OCI-LY1 (cell line): ENCODE data around the gene C17orf100.

Source experiments
- H2AFZ ChIP-seq: fragments of 200-600 bp; sonication (generic), shearing (Covaris generic); 2 replicates; pipeline ENCODE4 v1.6.0; 2014; ENCODE audit warnings: antibody characterized with exemption, mild to moderate bottlenecking, low read length
- H3F3A ChIP-seq: fragments of 200-600 bp; sonication (generic), shearing (Covaris generic); 2 replicates; pipeline ENCODE4 v1.6.0; 2014; ENCODE audit warnings: mild to moderate bottlenecking, antibody characterized with exemption, low read length, moderate library complexity; ENCODE audit not compliant: insufficient read depth
- H3K27ac ChIP-seq: fragments of 200-600 bp; sonication (generic); 2 replicates; pipeline ENCODE4 v1.5.1; 2014; ENCODE audit warnings: low read length, mixed run types, mild to moderate bottlenecking, low read depth; ENCODE audit not compliant: poor library complexity, severe bottlenecking
- H3K27me3 ChIP-seq: fragments of 200-600 bp; sonication (generic); 2 replicates; pipeline ENCODE4 v1.6.0; 2014; ENCODE audit warnings: antibody characterized with exemption, mild to moderate bottlenecking, low read length, moderate library complexity; ENCODE audit not compliant: insufficient read depth
- H3K36me3 ChIP-seq: fragments of 200-600 bp; sonication (generic); 2 replicates; pipeline ENCODE4 v1.6.1; 2014; ENCODE audit warnings: mild to moderate bottlenecking, antibody characterized with exemption, low read length, moderate library complexity, mixed read lengths; ENCODE audit not compliant: insufficient read depth
- H3K4me1 ChIP-seq: fragments of 200-600 bp; sonication (generic); 2 replicates; pipeline ENCODE4 v1.5.1; 2014; ENCODE audit warnings: mild to moderate bottlenecking, low read length, moderate library complexity; ENCODE audit not compliant: insufficient read depth, severe bottlenecking
- H3K4me2 ChIP-seq: fragments of 200-600 bp; sonication (generic), shearing (Covaris generic); 2 replicates; pipeline ENCODE4 v1.6.1; 2014; ENCODE audit warnings: low read length
- H3K4me3 ChIP-seq: fragments of 200-600 bp; sonication (generic); 2 replicates; pipeline ENCODE4 v1.5.1; 2014; ENCODE audit warnings: low read length, low read depth, mild to moderate bottlenecking, mixed read lengths; ENCODE audit not compliant: poor library complexity, severe bottlenecking
- H3K79me2 ChIP-seq: fragments of 200-600 bp; shearing (Covaris generic); 2 replicates; pipeline ENCODE4 v1.6.1; 2016; ENCODE audit warnings: mixed run types, low read length, mixed read lengths; ENCODE audit not compliant: insufficient read depth
- H3K9ac ChIP-seq: fragments of 200-600 bp; sonication (generic), shearing (Covaris generic); 2 replicates; pipeline ENCODE4 v1.6.1; 2014; ENCODE audit warnings: mild to moderate bottlenecking, low read length, mixed read lengths
- H3K9me2 ChIP-seq: fragments of 200-600 bp; sonication (generic), shearing (Covaris generic); 2 replicates; pipeline ENCODE4 v1.6.1; 2014; ENCODE audit warnings: low read depth, mild to moderate bottlenecking, low read length, mixed read lengths
- H3K9me3 ChIP-seq: fragments of 200-600 bp; shearing (Covaris generic); 2 replicates; pipeline ENCODE4 v1.6.1; 2014; ENCODE audit warnings: low read length, mixed read lengths
- H4K20me1 ChIP-seq: fragments of 200-600 bp; sonication (generic), shearing (Covaris generic); 2 replicates; pipeline ENCODE4 v1.6.0; 2016; ENCODE audit warnings: mild to moderate bottlenecking, low read length; ENCODE audit not compliant: insufficient read depth
- EZH2 ChIP-seq: fragments of 200-600 bp; sonication (generic), shearing (Covaris generic); IDR thresholded peaks from 2 replicates; pipeline ENCODE4 v1.8.0; 2017; ENCODE audit warnings: borderline replicate concordance, mixed run types, mild to moderate bottlenecking, antibody characterized with exemption, low read length, moderate library complexity, mixed read lengths
- TF ChIP-seq, protein P1 (sequence below): fragments of 200-600 bp; sonication (generic), shearing (Covaris generic); IDR thresholded peaks from 2 replicates; pipeline ENCODE4 v1.5.1; 2017; ENCODE audit warnings: mild to moderate bottlenecking, antibody characterized with exemption, low read length, moderate library complexity, mixed read lengths

Gene C17orf100

DNA sequence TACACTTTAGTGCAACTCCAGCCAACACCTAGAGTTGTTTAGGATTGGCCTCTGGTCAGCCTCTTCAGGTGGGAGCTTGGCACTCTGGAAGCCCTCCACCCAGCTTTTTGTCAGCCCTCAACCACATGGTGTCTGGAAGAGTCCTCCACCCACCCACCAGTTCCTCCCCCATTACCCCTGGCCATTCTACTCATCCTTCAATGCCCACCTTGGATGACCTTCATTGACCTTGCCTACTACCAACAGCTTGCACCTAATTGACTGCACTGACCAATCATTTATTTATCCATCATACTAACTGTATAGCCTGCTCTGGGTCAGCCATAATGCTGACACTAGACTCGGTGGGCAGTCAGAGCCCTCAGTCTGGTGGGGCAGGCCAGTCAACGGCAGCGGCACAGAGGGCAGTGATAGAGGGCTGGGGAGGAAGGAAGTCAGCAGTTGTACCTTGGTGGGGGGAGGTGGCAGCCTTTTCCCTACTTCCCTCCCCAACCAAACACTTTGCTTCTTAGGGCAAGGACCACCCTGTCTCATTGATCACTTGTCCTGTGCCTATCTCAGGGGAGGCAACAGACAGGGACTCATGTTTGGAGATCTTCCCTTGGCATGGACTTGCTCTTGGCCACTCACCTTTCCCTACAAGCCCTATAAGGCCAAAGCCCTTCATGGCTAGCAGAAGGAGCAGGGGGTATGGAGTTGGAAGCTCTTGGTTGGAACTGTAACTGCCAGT, 32.3 kb downstream of the C17orf100 start:
- no peaks in the 10 kb centered on the region for H4K20me1 ChIP-seq
- no peaks in the 10 kb centered on the region for H3K9me3 ChIP-seq
- no peak overlapping the region for H3K4me3 ChIP-seq
- no peaks in the 10 kb centered on the region for H3F3A ChIP-seq
- no peak overlapping the region for H3K4me2 ChIP-seq
- H3K9ac ChIP-seq, result no peak overlapping the region
- H3K36me3 ChIP-seq, result no peaks in the 10 kb centered on the region
- no peaks in the 10 kb centered on the region for H3K4me1 ChIP-seq
- no peaks in the 10 kb centered on the region for H3K79me2 ChIP-seq
- no peak overlapping the region for H3K27ac ChIP-seq
- no peak overlapping the region for H2AFZ ChIP-seq
- H3K9me2 ChIP-seq, result no peaks in the 10 kb centered on the region
- TF ChIP-seq, protein P1, sequence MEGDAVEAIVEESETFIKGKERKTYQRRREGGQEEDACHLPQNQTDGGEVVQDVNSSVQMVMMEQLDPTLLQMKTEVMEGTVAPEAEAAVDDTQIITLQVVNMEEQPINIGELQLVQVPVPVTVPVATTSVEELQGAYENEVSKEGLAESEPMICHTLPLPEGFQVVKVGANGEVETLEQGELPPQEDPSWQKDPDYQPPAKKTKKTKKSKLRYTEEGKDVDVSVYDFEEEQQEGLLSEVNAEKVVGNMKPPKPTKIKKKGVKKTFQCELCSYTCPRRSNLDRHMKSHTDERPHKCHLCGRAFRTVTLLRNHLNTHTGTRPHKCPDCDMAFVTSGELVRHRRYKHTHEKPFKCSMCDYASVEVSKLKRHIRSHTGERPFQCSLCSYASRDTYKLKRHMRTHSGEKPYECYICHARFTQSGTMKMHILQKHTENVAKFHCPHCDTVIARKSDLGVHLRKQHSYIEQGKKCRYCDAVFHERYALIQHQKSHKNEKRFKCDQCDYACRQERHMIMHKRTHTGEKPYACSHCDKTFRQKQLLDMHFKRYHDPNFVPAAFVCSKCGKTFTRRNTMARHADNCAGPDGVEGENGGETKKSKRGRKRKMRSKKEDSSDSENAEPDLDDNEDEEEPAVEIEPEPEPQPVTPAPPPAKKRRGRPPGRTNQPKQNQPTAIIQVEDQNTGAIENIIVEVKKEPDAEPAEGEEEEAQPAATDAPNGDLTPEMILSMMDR, result no peak
- no peak for TF ChIP-seq EZH2
- no peaks in the 10 kb centered on the region for H3K27me3 ChIP-seq

DNA sequence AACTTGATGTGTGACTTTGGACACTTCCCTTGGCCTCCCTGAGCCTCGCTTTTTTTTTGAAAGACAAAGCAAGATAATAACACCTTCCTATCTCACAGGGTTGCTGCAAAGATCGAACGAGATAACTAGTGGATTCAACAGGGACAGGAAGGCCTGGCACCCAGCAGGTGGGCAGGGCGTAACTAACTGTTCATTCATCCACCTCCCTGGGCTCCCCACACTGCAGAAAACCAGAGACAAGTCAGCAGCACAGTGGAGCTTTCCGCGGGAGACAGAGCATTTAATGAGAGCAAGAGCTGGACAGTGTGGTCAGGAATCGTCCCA, 32.9 kb downstream of the C17orf100 start:
- Histone ChIP-seq H3K4me1 (no peaks in the 10 kb centered on the region), H3K9me2 (no peaks in the 10 kb centered on the region), H3F3A (no peaks in the 10 kb centered on the region), H3K27me3 (no peaks in the 10 kb centered on the region), H3K9ac (no peak overlapping the region), H3K27ac (no peak overlapping the region), H4K20me1 (no peaks in the 10 kb centered on the region), H3K9me3 (no peaks in the 10 kb centered on the region), H2AFZ (no peak overlapping the region), H3K79me2 (no peaks in the 10 kb centered on the region), H3K4me2 (no peak overlapping the region), H3K4me3 (no peak overlapping the region), H3K36me3 (no peaks in the 10 kb centered on the region)
- TF ChIP-seq, protein P1, result no peak
- TF ChIP-seq EZH2, result no peak

DNA sequence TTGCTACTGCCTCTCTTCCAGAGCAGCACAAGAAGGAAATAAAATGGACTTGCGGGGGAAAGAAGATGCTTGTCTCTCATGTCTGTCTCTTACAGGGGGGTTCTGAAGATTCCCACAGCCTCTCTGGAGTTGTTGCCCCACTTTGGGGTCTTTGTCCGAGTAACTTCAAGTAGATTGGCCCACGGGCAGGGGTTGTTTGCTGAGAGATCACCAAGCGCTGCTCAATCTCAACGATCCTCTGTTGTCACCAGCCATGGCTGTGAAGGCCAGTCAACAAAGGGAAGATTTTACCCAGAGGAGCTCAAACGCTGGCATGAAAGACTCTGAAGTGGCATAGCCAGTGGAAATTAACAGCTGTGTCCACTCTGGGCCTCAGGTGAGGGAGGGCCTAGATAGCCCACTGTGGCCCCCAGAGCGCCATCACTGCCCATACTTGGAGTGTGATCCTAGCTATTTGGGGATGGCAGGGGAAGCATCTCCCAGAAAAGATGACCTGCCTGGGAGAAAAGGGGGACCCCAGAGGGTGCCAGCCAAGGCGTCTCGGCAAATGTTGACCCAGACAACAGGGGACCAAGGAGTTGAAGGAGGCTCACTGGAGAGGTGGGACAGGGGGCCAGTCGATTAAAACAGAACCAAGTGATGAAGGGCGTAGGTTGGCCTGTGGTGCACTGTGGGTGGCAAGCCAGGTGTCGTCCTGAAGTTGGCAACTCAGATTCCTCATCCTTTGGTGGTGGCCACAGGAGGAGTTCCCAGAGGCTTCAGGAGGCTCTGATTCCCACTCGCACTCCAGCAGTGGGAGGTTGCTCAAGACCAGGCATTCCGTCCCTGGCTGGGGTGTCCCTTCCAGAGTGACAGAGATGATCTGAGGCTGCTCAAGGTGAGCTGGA, 33.6 kb downstream of the C17orf100 start:
- Histone ChIP-seq H3F3A (no peaks in the 10 kb centered on the region), H4K20me1 (no peaks in the 10 kb centered on the region), H3K4me2 (no peak overlapping the region), H2AFZ (no peak overlapping the region), H3K4me3 (no peak overlapping the region), H3K9me2 (no peaks in the 10 kb centered on the region), H3K4me1 (no peaks in the 10 kb centered on the region), H3K36me3 (no peaks in the 10 kb centered on the region), H3K9ac (no peak overlapping the region), H3K27me3 (no peaks in the 10 kb centered on the region), H3K27ac (no peak overlapping the region), H3K79me2 (no peaks in the 10 kb centered on the region), H3K9me3 (no peaks in the 10 kb centered on the region)
- TF ChIP-seq EZH2, result no peak
- TF ChIP-seq, protein P1, result no peak
